ELF-1 (cell line): Measurements from ENCODE around the gene CCDC51.

Source experiments
- DNase-seq: peaks from one replicate; pipeline ENCODE4 v3.0.0-alpha.2; 2016; ENCODE audit warnings: low read depth, low spot score

The CCDC51 gene

DNA sequence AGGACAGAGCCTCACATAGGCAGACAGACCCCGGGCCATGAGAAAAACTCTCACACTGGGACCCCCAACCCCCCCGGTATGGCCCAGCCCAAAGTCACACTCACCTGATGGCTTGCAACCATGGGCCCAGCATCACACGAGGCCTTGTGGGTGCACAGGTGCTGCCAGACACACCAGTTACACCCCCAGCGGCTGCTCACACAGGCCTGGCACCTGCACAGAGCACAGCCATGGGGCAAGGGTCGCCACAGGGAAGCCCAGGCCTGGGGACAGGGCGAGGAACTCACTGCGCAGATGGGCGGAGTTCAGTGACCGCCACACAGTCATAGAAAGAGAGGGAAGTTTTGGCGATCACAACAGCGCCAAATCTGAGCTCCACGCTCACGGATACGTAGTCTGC is 19.4 kb downstream of the CCDC51 start:
- DNase-seq, result no peak

DNA sequence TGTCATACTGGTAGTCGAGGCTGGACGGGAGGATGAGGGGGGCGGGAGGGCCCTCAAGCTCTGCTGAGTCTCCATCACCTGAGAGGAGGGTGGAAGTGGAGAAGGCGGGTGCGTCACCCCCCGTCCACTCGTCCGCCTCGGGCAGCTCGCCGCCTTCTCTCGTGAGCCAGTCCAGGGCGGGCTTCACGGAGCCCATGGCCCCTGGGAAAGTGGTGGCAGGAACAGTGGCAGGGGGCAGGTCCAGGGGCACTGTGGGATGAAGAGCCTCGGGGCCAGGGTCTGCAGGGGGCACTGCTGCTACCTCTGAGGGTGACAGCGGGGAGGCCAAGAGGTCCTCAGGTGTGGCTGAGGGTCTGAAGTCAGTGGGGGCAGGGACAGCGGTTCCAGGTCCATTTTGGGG is 20.3 kb downstream of the CCDC51 start:
- no peak for DNase-seq

DNA sequence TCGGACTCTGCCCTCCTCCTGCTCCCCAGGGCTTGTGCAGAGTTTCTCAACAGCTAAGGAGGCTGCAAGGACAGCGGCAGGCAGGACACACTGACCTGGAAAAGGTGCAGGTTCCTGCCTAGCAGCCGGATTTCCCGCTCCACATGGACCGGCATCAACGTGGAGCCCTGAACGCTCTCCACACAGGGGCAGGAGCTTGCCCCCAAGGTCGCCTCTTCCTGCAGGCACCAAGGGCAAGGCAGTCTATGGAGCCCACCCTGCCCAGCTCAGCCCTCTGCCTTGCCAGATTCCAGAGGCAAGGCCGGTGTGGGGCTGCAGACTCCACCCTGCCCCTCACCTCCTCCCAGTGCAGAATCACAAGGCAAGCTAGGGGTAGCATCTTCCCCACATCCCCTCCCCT is 20.8 kb downstream of the CCDC51 start:
- no peak for DNase-seq

DNA sequence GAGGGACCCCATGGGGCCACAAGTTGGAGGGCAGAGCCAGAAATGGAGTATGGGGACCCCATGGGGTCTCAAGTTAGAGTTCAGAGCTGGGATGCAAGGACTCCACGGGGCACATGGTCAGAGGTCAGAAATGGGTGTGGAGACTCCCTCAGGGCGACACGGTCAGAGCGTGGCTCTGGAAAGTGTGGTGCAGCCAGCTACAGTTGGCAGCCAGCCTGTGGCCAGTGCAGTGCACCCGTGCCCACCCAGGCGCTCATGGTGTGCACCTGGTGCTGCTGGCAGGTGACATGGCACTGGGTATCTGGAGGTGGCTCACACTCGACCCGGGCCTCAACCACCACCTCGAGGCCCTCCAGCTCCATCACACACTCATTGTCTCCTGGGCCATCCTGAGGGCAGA is 21.3 kb downstream of the CCDC51 start:
- no peak for DNase-seq

DNA sequence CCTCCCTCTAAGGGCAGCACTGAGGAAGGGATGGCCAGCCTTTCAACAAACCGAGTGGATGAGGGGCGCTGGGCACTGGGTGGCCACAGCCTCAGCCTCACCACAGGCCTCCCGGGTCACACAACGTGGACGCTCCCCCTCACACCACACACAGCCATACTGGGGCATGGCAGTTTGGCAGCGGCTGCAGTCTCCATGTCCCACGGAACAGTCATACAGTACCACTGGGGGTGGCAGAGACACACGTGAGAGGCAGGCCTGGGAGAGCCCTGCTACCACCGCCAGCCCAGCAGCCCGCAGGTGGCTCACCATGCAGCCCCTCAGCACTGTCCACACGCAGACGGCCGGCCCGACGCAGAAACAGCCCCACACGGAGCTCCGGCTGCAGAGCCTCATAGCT is 21.8 kb downstream of the CCDC51 start:
- DNase-seq, result no peak

DNA sequence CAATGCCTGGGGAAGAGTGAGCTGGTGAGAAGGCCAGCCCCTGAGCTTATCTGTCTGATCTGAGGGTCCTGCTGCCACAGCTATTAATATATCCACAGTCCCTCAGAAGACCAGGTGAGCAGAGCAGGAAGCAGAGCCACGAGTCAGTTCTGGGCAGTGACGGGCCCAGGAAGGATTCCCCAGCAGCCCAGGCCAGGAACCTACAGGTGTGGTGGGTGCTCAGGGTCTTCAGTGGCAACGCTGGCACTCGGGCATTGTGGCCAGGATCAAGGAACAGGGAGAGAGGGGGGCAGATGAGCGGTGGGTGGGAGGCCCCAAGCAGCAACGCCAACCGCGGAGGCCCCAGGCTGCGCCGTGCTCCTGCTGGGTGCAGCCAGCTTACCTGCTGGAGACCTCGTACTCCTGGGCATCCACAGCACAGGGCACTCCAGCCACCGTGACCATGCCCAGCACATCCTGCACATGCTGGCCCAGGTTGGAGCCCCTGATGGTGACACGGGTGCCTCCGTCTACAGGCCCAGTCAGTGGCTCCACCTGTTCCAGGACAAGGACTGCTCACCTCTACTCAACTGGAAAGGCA is 22.3 kb downstream of the CCDC51 start:
- DNase-seq, result no peak

DNA sequence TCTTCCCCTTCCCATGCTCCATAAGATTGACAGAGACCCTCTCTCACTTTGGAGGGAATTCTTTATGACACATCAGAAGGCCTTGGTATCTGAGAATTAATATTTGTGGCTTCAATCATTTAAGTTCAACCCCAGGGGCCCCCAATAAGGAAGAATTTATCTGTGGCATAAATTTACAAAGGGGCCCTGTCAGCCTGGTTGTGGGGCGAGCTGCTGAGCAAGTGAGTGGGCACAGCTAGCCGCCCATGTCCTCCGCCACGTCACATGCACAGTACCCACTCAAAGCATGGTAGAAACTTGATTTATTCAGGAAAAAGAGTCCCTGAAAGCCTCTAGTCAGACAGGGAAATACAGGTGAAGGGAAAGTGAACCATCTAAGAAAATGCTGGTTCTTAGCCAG is 23.4 kb downstream of the CCDC51 start:
- no peak for DNase-seq

DNA sequence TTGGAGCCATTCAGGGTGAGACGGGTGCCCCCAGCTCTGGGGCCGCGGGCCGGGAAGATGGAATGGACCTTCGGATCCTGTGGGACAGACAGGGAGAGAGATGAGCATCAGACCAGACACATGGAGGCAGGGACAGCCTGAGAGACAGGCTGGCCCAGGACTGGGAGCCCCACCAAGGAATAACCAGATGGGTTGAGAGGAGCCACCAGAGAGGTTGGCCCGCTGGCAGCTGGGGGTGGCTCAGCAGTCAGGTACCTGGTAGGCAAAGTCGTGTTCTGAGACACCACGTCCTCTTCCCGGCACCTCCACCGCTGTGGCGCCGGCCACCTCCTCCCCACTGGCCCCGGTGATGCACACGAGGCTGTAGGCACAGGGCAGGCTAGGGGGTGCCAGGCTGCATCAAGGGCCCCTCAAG is 23.8 kb downstream of the CCDC51 start:
- no peak for DNase-seq

DNA sequence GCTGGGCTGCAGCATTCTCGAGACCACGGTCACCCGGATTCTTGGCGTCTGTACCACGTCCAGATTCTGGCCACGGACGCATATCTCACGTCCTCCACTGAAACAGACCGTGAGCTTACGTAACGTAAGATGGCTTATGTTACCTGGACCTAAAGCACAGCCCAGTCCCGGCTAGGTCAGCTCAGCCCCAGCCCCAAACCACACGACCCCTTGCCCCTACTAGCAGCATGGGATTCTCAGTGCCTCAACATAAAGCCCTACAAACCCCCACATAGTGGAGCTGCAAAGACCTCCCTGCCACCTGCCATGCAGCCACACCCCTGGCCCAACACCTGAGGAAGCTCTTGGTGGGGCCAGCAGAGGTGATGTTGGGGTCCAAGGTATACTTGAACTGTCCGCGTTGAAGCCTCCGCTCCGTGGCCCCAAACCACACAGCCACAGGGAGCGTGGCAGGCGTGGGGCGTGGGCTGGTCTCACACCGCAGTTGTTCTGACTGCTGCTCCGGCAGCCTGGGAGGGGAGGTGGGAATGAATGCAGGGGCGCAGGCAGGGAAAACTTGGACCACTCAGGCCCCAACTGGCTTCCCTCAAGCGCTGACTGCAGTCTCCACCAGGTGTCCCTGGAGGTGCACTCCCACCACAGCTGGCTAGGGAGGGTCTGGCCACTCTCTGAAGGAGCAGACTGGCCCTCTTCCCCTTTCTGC is 24.5 kb downstream of the CCDC51 start:
- no peak for DNase-seq

DNA sequence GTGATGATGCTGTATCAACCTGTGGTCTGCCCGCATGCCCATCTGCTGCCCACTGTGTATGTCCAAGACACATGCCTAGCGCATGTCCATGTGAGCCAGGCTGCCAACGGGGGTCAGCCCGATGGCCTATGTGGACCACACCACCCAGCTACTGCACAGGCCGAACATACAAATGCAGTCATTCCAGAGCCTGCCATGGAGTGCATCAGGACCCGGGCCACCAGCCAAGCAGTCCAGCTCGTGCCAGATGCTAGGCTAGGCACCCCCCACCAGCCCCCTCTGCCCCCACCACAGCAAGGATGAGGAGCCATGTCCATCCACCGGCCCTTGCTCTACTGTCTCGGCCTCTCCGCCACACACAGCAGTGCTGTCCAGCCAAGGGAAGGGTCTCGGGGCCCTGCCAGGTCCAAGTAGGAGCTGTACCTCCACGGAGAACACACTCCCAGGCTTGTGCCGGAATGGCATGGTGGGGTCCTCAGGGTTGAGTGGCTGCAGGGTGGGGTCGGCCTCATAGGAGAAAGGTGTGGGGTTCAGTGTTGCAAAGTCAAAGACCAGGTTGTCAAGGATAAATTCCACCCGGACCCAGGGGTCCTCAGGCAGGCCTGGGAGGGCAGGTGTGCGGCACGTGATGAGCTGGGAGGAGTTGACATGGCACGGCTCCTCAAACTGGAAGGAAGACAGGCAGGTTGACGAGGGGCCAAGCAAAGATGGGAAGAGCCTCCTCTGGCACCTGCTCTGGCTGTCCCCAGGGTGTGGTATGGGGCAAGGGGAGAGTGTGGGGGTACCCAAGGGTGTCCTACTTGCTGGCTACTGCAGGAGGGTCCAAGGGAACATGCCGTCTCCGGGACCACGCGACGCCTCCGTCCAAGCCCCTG is 25.3 kb downstream of the CCDC51 start:
- no peak for DNase-seq

DNA sequence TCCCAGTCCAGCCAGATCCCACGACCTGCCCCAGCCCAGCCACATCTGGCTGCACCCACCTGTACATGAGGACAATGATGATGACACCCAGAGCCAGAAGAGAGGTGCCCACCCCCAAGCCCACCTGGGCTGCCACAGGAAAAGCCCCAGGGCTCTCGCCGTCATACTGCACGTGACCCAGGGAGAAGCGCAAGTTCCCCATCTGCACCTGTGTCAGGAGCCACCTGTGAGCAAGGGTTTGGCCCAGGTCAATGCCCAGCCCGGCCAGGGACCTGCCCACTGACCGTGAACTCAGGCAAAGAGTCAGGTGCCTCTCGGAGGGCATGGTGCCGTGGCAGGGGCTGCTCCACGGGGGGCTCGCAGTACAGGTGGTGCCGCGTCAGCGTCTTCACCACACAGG is 26.3 kb downstream of the CCDC51 start:
- no peak for DNase-seq

DNA sequence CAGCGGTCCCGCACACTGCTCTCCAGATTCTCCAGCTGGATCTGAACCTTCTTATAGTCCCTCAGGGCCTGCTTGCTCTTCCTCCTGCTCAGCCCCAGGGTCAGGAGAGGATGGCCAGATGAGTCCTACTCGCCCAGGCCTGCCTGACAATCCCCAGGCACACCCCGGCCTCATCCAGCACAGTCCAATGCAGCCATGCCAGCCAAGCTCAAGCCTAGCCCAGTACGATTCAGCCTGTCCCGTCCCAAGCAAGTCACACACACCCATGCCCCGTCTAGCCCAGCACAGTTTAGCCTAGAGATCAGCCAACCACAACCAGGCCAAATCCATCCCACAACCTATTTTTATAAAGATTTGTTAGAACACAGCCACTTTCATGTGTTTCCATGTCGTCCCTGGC is 26.8 kb downstream of the CCDC51 start:
- no peak for DNase-seq

DNA sequence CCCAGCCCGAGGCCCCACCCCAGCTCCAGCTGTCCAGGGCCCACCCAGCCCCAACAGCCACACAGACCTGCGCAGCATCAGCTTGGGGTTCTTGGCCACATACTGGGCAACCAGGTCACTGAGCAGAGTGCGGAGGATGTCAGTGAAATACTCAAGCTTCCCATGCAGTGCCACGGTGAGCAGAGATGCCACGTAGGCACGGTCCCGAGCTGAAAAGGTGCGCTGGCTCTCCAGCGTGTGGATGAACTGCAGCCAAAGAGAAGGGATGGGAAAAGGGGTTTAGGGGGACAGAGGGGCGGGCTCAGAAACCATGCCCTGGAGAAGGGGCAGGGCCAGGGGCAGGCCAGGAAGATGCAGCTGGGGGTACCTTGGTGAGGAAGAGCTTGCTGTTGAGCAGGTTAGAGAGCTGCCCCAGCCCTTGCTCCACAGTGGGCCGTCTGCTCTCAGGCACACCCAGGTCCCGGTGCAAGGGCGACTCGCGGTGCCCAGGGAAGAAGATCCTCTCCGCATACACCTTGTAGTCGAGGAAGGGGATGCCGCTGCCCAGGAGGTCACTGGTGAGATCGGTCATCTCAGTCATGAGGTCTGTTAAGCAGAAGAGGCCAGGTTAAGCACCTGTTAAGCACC is 27.4 kb downstream of the CCDC51 start:
- no peak for DNase-seq

DNA sequence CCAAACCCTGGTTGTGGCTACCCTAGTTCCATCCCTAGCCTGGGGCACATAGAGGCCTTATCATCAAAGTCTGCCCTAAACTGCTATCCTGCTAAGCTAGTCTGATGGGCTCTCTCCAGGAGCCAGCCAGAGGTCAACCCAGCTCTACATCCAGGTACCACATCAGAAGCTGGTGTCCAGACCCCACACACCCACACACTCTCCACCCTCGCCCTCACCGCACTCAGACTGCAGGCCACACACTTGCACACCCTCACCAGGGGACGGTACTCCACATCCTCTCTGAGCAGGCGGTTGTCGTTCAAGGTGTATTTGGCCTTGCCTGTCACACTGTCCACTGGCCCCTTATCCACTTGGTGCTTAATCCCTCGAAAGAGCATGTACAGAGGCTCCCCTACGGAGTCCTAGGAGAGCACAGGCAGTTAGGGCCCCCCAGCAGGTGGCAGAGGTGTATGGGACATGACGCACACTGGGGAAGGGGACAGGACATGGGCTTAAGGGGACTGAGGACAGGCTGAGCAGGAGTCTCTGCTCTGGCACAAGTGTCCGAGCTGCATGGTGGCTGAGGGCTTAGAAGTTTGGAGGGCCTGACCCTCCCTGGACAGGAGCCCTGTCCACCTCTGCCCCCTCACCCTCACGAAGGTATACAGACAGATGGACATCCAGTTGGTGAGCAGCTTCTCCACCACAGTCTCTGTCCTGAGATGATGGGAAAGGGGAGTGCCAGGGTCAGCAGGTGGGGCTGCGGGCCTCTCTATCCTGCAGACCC is 28.1 kb downstream of the CCDC51 start:
- DNase-seq, result no peak

DNA sequence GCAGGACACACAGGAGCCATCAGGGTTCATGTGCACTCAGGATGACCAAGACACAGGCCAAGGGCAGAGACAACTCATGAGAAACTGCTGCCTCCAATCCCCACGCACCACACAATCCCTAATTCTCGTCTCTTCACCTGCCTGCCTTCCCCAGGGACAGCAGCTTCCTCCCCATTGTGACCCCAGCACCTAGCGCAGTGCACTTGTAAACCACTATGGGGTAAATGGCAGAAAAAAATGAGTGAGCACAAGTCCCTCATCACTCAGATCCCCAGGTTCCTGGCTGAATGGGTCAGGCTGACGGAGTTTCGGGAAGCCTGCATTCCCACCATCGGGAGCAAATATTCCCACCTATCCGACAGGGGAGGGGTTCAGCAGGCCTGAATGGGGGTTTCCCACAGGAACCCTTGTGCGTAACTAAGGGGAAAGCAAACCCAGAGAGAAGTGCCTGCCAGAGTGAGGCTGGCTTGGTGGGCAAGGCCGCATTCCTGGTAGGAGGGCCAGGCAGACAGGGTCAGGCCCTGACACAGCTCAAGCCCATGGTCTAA is 28.8 kb downstream of the CCDC51 start:
- no peak for DNase-seq

DNA sequence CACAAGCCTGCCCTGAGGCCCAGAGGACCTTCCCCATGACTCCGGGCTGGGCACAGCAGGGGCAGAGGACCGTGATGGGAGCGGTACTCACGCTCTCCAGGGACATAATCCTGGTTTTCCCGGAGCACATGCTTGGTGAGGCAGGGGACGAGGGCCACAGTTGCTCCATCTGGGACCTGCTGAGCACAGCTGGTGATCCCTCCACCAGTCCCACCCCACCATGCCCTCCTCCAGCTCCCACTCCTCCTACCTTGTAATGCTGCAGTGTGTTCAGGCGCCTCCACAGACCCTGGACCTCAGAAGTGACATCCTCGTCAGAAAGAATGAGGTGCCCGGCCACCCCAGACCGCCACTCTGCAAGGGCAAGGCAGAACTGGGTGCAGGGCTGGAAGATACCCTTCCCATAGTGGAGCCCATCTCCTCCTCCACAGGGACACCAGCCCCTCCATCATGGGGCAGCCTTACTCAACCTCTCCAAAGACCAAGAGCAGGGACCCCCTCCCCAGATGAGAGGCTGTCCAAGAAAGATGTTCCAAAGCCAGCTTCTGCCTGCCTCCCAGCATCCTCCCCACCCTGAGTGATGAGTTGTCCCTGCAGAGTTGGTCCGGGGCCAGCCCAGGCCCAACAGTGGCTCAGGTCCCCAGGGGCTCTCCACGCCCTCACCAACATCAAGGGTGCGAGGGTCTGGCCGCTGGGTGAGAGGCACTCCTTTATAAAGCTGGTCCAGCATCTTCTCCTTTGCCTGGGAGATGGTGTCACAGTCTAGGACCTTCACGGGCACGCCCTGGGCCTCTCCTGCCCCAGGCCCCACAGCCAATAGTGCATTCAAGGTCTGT is 29.5 kb downstream of the CCDC51 start:
- no peak for DNase-seq

DNA sequence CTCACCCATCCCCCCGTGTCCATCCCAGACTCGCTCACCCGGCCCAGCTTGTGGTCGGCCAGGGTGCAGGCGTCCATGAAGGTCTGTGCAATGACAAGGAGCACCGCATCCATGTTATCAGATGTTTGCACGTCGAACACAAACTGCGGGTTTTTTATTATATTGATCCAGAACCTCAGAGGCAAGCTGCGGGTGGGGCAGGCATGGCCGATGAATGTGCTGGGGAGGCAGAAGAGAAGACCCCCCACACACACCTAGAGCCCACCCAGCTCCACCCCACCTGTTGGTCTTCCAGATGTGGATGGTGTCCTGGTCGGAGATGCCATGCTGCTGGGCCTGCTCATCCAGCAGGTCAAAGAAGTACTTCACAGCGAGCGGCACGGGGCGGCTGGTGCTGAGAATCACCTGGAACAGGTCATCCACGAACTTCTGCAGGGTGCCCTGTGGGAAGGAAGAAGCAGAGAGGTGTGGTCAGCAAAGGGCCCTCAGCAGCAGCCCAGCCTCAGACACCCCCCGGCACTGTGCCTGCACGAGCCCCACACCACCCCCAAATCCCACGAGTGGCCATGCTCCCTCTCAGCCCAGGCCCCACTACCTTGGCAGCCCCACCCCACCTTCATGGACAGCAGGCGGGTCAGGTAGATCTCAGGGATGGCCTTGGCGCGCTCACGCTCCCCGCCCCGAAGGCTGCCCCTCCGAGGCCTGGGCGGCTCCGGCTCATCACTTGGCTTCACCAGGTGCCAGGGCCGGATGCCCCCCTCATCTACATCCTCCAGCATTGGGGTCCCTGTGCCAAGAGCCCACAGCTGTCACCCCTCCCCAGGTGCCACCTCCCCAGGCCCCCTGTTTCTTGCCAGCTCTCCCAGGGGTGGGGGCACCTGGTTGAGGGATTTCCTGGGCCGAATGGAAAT is 30.4 kb downstream of the CCDC51 start:
- DNase-seq, result no peak

DNA sequence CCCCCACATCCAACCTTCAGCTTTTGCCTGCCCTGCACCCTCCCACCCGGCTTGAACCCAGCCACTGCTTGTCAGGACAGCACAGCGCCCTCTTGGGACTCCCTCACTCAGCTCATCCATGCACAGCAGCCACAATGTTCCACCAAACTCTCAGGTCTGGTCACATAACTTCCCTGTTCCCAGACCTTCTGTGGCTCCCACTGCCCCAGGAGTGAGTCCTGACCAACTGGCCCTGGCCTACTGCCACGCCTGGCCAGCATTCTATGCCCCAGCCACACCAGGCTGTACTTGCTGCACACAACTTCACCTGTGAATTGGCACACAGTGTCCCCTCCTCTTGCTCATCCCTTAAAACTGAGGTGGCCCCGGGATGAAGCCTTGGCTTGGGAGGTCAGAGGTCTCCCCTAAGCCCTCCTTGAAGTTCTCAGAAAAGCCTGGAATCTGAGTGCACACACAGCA is 31.1 kb downstream of the CCDC51 start:
- no peak for DNase-seq

DNA sequence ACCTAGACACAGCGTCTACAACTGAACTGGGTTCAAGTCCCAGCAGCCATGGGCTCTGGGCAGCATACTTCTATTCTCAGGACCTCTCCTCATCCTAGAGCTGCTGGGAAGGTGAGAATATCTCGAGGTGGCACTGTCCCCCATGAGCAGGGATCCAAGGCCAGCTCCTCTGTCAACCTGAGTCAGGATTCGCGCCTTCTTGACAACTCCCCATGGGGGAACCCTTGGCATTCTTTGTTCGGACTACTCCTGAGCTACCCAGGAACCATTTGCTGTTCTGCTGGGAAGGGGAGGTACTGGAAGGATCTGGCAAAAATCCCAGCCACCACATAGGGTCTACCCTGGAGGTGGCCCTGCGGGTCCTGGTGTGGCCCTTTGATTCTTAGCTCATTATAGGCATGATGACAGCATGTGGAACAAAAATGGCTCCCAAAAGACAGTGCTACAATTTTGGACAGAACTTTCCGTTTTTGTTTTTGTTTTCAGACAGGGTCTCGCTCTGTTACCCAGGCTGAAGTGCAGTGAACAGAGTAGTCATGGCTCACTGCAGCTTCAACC is 32.3 kb downstream of the CCDC51 start:
- DNase-seq, result no peak
